HG02840 (cell line): ENCODE results near the gene FOXN4.

ENCODE experiments used
- ATAC-seq: cut with Tn5 transposase; IDR thresholded peaks from one replicate; pipeline ENCODE4 v1.9.1; 2021; ENCODE audit warnings: mild to moderate bottlenecking, moderate library complexity, moderate number of reproducible peaks; ENCODE audit not compliant: unreplicated experiment, low FRiP score

FOXN4 gene

DNA sequence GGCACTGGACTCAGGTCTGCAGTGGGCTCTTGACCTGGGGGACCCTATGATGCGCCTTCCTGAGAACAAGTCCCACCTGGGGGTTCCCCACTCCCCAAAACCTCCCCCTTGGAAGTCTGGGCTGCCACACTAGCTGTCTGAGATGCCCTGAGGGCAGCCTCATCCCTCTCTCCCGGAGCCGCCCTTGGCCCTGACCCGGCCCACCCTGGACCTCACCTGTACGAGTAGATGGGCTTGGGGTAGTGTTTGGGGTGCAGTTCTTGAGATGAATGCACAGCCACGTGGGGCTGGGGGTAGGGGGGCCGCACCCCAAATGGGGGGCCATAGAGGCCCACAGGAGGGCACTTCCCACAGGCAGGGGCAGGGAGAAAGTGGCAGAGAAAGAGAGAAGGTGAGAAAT, 21.9 kb downstream of the FOXN4 start:
- no peak for ATAC-seq

DNA sequence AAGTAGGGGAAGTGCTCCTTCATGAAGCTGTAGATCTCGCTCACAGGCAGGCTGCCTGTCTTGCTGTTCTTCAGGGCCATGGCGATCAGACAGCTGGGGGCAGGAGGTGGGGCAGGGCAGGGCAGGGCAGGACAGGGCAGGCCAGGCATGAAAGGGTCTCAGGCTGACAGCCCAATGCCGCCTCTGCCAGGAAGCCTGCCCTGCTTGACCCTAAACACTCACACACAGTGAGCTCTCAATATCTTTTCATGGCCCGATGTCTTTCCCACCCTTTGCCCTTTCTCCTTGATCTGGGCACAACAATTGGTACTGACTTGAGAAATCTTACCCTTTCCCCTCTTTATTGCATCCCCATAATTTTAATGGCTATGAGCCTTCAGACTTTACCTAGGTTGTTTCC, 22.4 kb downstream of the FOXN4 start:
- ATAC-seq: no peak

DNA sequence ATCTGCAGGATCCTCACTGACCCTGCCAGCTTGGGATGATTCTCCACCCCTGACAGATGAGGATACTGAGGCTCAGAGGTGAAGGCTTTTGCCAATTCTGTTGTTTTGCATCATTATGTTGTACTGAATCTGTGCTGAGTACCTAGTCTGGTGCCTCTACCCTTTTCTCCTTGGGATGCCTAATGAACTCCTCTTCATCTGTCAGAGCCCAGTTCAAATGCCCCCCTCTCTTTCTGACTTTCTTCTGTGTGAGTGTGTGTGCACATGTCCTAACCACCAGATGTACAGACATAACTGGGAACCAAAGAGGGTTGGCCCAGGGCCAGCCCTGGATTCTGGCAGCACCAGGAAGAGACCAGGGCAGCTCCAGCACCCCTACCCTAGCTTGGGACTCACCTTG, 22.8 kb downstream of the FOXN4 start:
- ATAC-seq: no peak

DNA sequence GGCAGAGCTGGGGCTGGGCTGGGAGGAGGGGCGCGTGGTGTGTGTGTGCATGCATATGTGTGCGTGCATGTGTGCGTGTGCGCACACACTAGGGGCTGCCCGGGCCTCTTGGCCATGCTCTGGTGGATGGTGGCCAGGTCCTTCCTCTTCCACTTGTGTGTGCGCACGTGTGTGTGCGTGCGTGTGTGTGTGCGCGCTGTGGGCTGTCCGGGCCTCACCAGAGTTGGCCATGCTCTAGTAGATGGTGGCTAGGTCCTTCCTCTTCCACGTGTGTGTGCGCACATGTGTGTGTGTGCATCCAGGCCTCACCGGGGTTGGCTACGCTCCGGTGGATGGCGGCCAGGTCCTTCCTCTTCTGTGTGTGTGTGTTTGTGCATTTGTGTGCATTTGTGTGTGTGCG, 24.7 kb downstream of the FOXN4 start:
- no peak for ATAC-seq

DNA sequence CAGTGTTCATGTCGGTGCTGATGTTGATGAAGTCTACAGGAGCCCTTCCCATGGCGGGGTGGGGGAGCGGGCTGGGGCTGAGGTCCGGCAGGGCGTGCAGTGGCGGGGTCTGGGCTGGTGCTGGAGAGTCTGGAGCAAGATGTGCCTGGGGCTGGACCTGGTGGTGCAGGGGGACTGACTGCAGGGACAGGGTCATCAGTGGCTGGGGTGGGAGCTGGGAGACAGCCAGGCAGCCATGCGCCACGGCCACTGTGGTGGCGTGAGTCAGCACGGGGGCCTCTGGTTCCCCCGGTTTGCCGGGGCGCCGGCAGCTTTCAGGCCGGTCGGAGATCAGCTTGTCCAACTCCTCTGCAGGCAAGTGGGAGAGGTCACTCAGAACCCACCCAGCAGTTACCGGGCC, 27.6 kb downstream of the FOXN4 start:
- ATAC-seq: no peak

DNA sequence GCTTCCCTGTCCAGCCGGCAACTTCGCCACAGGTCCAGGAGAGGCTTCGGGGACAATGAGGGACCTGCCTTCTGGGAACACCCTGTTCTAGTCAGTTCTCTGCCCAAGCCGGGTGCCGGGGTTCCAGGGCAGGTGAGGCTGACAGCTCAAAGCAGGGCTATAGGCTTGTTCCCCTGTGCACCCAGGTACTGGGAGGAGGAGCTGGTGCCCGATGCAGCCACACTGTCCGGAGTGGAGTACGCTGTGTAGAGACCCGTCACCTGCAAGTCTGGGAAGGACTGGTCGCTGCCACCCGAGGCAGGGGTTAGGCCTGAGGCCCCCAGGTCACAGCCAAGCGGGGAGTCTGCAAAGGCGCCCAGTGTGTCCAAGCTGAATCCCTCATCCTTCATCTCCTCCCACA, 29.6 kb downstream of the FOXN4 start:
- no peak for ATAC-seq

DNA sequence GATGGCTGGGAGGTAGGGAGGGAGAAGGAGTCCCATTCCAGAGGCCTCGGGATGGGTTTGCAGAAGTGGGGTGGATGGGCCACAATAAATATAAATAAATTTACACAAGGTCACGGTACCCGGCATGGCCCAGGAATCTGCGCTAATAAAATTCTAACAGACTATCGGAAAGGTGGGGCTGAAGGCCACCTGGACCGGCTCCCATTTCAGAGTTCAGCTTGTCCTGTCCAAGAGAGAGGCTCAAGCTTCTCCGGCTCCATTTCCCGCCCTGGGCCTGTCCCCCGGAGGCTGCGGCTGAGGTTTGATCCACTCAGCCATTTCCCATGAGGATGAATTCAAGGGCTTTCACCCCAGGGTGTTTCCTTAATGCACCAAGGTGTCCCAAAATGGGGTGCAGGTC, 30.2 kb downstream of the FOXN4 start:
- ATAC-seq: no peak

DNA sequence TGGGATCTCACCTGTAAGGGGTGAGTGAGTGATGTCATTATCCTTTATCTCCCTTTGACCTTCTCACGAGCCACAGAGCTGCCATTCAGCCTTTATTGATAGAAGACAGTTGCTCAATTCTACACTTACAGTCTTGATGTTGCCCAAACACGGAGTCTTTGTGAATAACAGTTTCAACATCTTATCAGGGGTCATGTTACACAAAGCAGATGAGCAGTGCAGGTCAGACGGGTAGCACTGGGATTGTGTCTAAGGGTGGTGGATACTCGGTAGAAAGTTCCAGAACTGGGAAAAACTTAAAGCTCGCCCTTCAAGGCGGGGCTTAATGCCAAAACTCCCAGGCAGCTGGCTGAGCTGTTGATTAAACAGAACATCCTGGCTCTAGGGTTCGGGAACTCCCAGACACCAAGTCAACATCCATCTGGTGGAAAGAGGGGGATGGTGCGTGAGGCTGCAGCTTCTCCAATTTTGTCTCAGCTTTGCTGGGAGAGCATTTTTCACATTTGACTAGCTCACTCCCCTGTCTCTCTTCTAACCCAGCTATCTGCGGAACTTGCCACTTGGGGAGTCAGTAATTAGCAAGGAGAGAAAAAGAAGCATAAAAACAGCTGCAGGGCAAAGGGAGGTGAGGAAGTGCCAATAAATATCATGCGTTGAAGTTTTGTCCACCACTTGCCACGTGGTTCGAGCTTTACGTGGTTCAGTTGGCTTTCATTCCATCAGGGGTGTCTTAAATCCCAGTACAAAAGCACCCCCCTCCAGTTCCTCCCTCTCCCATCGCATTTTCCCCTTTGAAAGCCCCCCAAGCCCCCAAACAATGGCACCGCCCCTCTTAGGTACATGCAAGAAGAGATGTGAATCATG, 31.0 kb downstream of the FOXN4 start:
- no peak for ATAC-seq

DNA sequence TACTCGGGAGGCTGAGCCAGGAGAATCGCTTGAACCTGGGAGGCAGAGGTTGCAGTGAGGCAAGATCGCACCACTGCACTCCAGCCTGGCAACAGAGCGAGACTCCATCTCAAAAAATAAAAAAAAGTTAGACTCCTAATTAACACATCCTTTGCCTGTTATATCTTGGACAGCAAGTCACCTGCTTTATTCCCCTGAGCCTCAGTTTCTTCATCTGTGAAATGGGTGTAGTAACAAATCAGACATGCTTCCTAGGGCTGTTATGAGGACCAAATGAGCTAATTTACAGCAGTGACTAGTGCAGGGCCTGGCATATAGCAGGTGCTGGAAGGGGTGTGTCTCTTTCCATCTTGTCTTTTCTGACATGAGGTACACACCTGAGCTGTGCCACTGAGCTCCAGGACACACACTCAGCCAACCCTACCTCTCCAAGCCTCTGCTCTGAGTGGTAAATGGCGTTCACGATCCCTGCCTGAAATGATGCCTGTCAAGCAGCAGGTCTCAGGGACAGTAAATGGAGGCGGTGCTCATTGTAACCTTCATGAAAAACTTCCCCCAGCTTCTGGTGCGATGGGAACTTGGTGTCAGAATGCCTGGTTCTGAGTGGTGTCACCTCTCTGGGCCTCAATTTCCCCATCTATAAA, 31.7 kb downstream of the FOXN4 start:
- no peak for ATAC-seq

DNA sequence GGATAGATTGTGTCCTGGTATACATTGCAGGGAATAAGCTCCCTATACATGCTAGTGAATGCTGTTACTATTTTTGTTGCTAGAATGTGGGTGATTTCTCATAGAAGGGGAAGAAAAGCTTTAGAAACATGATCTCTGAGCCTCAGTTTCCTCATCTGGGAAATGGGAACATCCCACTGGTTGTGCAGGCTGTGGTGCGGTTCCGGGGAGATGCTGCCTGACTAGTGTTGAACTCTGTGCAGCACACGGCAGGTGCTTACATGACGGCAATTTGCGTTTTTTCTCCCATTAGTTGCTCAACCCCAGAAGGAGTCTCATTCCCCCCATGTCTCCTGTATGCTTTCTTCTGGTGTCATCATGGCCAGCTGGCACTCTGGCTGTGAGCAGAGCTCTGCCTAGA, 32.9 kb downstream of the FOXN4 start:
- ATAC-seq: no peak

DNA sequence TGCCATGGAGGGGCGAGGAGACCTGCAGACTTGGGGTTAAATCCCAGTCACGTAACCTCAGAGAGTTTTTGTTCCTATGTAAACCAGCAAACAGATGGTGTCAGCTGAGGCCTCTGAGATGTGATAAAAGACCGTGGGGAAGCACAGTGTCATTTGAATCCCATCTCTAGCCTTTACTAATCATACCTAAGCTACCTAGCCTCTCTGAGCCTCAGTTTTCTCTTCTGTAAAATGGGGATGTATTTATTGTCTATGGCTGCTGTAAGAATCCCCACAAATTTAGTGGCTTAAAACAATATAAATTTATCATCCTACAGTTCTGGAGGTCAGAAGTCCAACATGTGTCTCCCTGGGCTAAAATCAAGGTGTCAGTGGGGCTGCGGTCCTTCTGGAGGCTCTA, 33.9 kb downstream of the FOXN4 start:
- ATAC-seq: no peak

DNA sequence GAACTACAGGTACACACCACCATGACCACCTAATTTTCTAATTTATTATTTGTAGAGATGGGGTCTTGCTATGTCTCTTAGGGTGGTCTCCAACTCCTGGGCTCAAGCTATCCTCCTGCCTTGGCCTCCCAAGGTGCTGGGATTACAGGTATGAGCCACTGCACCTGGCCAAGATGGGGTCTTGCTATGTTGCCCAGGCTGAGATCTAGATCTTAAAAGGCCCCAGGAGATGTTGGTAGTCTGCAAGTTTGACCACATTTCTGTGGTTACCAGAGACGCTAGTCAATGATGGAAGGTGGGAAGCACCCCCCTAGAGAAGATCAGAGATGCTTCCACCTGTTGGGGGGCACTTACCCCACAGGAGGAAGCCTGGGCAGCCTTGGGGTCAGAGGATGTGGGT, 34.7 kb downstream of the FOXN4 start:
- ATAC-seq: no peak

DNA sequence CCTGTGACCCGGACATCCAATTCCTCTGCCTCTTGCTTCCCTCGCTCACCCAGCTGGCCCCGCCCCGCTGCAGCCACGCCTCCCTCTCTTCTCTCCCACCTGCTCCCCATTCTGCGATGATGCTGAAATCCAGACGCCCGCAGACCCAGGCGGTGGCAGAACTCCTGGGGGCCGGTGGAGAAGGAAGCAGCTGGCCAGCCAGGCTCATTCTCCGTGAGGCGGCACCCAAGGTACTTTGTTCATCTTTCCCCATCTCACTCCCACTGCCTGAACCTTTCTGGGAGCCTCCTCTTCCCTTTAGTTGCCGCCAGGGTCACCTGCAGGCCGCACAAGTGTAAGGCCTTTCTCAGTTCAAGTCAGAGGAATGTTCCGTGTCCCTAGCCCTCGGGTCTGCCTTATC, 35.7 kb downstream of the FOXN4 start:
- ATAC-seq: no peak

DNA sequence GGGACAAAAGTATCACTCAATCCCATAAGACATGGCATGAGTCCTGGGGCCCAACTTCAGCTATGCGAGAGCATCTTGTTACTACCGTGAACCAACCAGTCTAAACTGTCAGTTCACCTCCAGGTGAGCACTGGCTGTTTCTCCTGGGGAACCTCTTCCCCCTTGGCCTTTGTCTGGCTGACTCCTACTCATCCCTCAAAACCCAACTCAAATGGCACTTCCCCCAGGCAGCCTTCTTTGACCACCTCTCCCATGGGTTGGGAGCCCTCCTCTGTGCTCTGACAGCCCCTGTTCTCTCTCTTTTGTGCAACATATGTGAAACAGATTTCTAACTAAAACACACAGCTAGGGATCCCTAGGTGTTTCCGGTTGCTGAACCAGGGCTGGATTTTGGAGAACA, 37.7 kb downstream of the FOXN4 start:
- ATAC-seq: no peak

DNA sequence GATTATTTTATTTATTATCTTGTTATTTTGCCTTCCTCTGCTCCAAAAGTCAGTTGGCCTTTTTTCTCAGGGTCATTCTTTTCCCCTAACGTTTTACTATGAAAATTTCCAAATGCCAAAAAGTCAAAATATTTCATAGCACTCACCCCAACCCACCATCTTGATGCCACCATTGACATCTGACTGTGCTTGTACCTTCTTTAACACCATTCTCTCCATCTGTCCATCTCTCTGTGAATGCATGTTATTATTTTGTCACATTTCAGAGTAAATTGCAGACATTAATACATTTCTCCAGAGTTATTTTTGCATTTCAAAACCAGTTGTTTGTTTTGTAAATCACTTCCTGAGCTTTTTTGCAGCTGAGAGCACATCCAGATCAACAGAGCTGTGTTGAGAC, 38.6 kb downstream of the FOXN4 start:
- ATAC-seq: no peak

DNA sequence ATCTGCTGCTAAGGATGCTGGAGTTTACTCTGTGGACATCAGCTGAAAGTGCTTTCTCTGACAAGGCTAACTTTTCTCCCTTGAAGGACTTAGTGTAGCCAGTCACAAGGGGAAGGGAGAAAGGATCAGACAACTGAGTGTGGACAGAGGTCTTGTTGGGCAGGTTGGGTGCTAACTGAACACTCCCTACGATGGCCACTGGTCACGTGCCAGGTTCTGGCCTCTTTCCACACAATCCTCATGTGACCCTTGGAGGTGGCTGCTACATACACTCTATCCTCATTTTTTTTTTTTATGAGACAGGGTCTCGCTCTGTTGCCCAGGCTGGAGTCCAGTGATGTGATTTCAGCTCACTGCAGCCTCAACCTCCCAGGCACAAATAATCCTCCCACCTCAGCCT, 39.7 kb downstream of the FOXN4 start:
- ATAC-seq: no peak

DNA sequence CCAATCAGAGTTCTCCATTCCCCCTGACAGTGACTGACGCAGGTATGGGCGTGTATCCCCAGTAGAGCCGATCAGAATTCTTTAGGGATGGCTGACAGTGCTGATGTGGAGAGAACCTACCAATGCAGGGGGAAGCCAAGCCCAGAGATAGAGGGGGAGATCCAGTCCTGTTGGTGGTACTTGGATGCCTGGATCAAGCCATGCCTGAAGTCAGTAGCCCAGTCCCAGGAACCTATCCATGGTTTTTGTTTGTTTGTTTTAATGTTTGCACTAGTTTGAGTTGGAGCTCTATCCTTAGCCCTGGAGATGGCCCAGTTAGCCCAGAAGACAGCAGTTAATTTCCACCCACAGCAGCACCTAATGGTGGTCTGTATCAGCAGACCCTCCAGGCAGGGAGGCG, 40.2 kb downstream of the FOXN4 start:
- ATAC-seq: no peak

DNA sequence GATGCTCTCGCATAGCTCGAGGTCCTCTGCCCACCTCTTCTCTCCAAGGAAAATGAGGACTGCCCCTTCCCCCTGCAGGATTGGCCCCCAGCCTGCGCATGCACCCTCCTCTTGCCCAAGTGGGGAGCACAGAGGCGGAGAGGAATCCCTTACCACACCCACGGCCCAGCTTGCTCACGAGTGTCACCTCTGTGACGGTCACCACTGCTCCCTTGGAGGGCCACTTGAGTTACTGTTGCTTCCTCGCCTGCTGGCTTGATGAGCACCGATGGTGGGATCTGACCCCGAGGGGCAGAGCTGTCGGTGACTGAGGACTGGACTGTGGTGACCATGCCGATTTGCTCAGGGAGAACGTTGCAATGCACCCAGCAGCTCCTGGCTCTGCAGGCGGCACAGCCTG, 41.7 kb downstream of the FOXN4 start:
- ATAC-seq: no peak

DNA sequence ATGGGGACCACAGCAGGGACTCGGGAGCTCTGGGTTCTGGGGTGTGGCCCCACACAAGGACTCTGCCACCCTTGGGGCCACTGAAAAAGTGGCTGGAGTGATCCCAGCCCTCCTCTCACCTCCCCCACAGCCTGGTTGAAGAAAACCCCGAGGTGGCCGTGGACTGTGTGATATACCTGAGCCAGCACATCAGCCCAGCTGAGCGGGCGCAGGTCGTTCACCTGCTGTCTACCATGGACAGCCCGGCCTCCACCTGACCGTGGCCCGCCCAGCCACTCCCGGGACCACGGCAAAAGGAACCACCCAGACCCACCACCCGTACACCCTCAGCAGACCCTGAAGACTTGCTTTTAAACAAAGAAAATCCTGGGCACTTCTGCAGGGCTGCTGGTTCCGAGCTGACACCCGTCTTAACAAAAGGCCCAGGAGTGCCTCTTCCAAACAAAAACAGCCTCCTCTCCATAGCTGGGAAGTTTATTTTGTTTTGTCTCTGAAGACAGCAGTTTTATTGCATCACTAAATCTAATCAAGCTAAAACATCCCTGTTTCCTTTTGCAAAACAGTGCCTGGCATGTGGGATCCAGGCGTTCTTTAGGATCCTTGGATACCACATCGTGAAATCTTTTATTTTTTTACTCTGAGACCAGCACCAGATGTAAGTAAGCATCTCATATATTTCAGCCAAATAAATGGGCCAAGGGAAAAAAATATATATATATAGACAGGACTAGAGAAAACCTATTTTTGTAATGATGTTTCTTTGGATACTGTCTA, 42.8 kb downstream of the FOXN4 start:
- ATAC-seq: no peak

DNA sequence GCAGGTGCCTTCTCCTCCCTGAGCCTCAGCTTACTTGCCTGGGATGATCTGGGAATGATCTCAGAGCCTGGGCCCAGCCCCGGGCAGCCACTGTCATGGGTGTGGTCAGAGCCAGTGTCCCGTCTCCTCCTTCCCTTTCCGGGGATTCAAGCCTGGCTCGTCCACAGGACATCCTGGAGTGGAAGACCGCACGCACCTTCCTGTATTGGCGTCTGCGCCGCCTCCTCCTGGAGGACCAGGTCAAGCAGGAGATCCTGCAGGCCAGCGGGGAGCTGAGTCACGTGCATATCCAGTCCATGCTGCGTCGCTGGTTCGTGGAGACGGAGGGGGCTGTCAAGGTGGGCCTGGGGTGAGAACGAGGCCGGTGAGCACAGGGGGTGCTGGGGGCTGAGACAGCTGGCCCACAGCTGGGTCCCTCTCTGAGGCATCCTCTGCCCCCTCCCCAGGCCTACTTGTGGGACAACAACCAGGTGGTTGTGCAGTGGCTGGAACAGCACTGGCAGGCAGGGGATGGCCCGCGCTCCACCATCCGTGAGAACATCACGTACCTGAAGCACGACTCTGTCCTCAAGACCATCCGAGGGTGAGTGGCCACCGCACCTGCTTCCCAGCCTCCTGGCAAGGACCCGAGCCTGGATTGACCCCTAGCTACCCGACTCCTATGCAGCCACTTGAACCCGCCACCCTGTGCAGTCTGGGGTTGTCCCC, 44.0 kb downstream of the FOXN4 start:
- ATAC-seq: no peak
